ENCODE data around the gene SAMD10. TPM values are rescaled to one million over a fixed set of nuclear protein-coding genes. Genes with fewer than 3 reads are reported as not detected.

Gene SAMD10
- total RNA-seq, 1 experiment from 2014 or later: 8.8 TPM

DNA sequence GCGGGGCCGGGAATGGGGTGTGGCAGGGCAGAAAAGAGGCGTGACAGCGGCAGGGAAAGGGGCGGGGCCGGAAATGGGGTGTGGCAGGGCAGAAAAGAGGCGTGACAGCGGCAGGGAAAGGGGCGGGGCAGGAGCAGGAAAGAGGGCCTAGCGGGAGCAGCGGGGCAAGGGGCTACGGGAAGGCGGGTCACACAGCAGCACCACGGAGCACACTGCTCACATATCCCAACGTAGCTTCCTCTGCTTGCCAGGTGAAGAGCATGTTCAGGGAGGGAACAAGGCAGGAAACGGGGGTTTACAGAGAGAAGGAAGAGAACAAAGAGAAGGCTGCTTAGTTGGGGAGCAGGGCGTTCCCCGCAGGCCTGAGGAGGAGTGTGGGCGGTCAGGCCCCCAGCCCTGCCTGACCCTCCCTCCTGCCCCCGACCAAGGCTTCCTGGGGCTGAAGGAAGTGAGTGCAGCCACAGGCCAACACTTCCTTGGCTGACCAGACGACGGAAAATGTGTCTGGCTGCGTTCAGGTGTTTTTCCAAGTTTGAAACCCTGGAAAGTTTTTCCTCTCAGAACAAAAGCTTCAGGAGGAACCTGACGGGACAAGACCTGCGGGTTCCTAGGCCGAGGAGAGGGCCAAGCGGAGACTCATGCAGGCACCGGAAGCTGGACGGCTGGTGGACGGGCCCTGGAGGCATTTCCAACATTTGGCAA, 37.0 kb downstream of the SAMD10 start:
- no TSS peak for BruUV-seq (replicated peaks)
- ATAC-seq: peak; percentile 40
- ChIA-PET CTCF (no interaction called here), POLR2A (no interaction called here)
- intact Hi-C loops (cut with micrococcal nuclease; ENCODE audit: unreplicated experiment) (no loop called here), in situ Hi-C loops (cut with HindIII; ENCODE audit: low pct_unique_long_range_greater_than_20kb, low sequenced_read_pairs) (no loop called here)
- TF ChIP-seq TCF7L2 (IDR thresholded peaks at IDR 0.05; ENCODE audit: low read depth, low read length): no peak
- TF ChIP-seq, protein P1, sequence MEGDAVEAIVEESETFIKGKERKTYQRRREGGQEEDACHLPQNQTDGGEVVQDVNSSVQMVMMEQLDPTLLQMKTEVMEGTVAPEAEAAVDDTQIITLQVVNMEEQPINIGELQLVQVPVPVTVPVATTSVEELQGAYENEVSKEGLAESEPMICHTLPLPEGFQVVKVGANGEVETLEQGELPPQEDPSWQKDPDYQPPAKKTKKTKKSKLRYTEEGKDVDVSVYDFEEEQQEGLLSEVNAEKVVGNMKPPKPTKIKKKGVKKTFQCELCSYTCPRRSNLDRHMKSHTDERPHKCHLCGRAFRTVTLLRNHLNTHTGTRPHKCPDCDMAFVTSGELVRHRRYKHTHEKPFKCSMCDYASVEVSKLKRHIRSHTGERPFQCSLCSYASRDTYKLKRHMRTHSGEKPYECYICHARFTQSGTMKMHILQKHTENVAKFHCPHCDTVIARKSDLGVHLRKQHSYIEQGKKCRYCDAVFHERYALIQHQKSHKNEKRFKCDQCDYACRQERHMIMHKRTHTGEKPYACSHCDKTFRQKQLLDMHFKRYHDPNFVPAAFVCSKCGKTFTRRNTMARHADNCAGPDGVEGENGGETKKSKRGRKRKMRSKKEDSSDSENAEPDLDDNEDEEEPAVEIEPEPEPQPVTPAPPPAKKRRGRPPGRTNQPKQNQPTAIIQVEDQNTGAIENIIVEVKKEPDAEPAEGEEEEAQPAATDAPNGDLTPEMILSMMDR (IDR thresholded peaks at IDR 0.05): no peak
- no peak; the same call in 1 of the 2 replicates for TF ChIP-seq POLR2AphosphoS5 (IDR thresholded peaks at IDR 0.05; ENCODE audit: low read depth, low read length)
- TF ChIP-seq SIN3A (IDR thresholded peaks at IDR 0.05; ENCODE audit: borderline replicate concordance, insufficient read depth, low read depth, low read length): no peak
- TF ChIP-seq, protein P2, sequence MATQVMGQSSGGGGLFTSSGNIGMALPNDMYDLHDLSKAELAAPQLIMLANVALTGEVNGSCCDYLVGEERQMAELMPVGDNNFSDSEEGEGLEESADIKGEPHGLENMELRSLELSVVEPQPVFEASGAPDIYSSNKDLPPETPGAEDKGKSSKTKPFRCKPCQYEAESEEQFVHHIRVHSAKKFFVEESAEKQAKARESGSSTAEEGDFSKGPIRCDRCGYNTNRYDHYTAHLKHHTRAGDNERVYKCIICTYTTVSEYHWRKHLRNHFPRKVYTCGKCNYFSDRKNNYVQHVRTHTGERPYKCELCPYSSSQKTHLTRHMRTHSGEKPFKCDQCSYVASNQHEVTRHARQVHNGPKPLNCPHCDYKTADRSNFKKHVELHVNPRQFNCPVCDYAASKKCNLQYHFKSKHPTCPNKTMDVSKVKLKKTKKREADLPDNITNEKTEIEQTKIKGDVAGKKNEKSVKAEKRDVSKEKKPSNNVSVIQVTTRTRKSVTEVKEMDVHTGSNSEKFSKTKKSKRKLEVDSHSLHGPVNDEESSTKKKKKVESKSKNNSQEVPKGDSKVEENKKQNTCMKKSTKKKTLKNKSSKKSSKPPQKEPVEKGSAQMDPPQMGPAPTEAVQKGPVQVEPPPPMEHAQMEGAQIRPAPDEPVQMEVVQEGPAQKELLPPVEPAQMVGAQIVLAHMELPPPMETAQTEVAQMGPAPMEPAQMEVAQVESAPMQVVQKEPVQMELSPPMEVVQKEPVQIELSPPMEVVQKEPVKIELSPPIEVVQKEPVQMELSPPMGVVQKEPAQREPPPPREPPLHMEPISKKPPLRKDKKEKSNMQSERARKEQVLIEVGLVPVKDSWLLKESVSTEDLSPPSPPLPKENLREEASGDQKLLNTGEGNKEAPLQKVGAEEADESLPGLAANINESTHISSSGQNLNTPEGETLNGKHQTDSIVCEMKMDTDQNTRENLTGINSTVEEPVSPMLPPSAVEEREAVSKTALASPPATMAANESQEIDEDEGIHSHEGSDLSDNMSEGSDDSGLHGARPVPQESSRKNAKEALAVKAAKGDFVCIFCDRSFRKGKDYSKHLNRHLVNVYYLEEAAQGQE (IDR thresholded peaks at IDR 0.05; ENCODE audit: insufficient read depth in 1 of 2, low read depth in 2 of 2, low read length in 1 of 2): no peak
- no peak overlapping the region for H3K4me3 ChIP-seq (ENCODE audit: low read depth in 2 of 2, low read length in 2 of 2)
- DNase-seq (ENCODE audit: low read depth, low spot score): no peak
- H3K27ac ChIP-seq (ENCODE audit: low read length): peak overlapping the region; percentile 79
- peaks cover 11% of the 10 kb centered on the region for H3K4me1 ChIP-seq (ENCODE audit: control insufficient read depth, insufficient read depth, low read length)
- H3K27me3 ChIP-seq (ENCODE audit: control insufficient read depth, insufficient read depth, low read length): no peaks in the 10 kb centered on the region
- H3K9me3 ChIP-seq (ENCODE audit: control insufficient read depth, insufficient read depth, low read depth, low read length): no peaks in the 10 kb centered on the region
- H3K36me3 ChIP-seq (ENCODE audit: control insufficient read depth, insufficient read depth, low read length): no peaks in the 10 kb centered on the region; the same call in 1 of the 2 replicates

DNA sequence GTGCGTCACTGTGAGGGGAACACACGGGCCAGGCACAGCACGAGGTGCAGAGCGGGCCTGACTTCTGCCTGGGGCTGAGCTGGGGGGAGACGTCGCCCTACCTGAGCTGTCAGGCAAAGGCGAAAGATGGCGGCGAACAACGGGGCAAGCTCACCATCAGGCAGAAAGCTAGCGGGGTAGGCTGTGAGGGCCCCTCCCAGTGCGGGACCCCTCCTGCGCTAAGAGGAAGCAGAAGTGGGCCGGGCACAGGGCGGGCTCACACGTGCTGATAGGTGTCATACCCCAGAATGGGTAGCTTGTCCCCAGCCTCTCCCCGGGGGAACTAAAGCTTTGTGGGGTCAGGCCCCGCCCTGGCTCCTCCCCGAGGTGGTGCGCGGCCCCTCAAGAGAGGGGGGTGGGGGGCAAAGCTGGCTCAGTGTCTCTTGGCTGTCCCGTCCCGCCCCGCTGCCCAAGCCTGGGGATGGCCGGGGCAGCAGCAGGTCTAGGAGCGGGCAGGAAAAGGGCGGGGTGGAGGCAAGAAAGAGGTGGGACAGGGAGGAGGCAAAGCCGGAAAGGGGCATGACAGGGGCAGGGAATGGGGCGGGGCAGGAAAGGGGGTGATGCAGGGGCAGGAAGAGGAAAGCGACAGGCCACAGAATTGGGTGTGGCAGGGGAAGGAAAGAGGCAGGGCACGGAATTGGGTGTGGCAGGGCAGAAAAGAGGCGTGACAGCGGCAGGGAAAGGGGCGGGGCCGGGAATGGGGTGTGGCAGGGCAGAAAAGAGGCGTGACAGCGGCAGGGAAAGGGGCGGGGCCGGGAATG, 38.0 kb downstream of the SAMD10 start:
- no peak for TF ChIP-seq POLR2AphosphoS5 (IDR thresholded peaks at IDR 0.05; ENCODE audit: low read depth, low read length)
- TF ChIP-seq, protein P2 (IDR thresholded peaks at IDR 0.05; ENCODE audit: insufficient read depth in 1 of 2, low read depth in 2 of 2, low read length in 1 of 2): no peak
- no peak for TF ChIP-seq TCF7L2 (IDR thresholded peaks at IDR 0.05; ENCODE audit: low read depth, low read length)
- TF ChIP-seq SIN3A (IDR thresholded peaks at IDR 0.05; ENCODE audit: borderline replicate concordance, insufficient read depth, low read depth, low read length): no peak
- ATAC-seq (0 out of 2 replicates have a peak, but pooled peaks have one; percentile 3), DNase-seq (ENCODE audit: low read depth, low spot score) (no peak)
- no peaks in the 10 kb centered on the region for H3K9me3 ChIP-seq (ENCODE audit: control insufficient read depth, insufficient read depth, low read depth, low read length)
- no peak overlapping the region for H3K27ac ChIP-seq (ENCODE audit: low read length)
- intact Hi-C loops (cut with micrococcal nuclease; ENCODE audit: unreplicated experiment) (no loop called here), in situ Hi-C loops (cut with HindIII; ENCODE audit: low pct_unique_long_range_greater_than_20kb, low sequenced_read_pairs) (no loop called here)
- peaks cover 6% of the 10 kb centered on the region for H3K4me1 ChIP-seq (ENCODE audit: control insufficient read depth, insufficient read depth, low read length)
- H3K4me3 ChIP-seq (ENCODE audit: low read depth in 2 of 2, low read length in 2 of 2): no peak overlapping the region
- no peaks in the 10 kb centered on the region for H3K27me3 ChIP-seq (ENCODE audit: control insufficient read depth, insufficient read depth, low read length)
- ChIA-PET POLR2A (no interaction called here), CTCF (no interaction called here)
- BruUV-seq (replicated peaks): no TSS peak
- no peaks in the 10 kb centered on the region; the same call in 1 of the 2 replicates for H3K36me3 ChIP-seq (ENCODE audit: control insufficient read depth, insufficient read depth, low read length)
